Lower lobe of right lung (tissue), 2 donors: Measurements from ENCODE around the gene COMT. TPM values are rescaled to one million over a fixed set of nuclear protein-coding genes. Genes with fewer than 3 reads are reported as not detected.
A peak's percentile ranks its signal among the peaks of the same experiment; 100 is the strongest.

Experiments used
- ATAC-seq, 2 donors: fragments of 200-7000 bp; cut with Tn5 transposase; one replicate each; pipeline ENCODE4 v1.9.1; 2020 to 2022; ENCODE audit warnings: mild to moderate bottlenecking in 2 of 2, moderate library complexity in 2 of 2
- DNase-seq: peaks from one replicate; pipeline ENCODE4 v3.0.0-alpha.2; 2020
- H3K27ac ChIP-seq: fragments of 200-600 bp; one replicate; pipeline ENCODE4 v1.8.0; 2022
- H3K27me3 ChIP-seq: fragments of 200-600 bp; one replicate; pipeline ENCODE4 v1.8.0; 2022; ENCODE audit warnings: low read depth
- H3K36me3 ChIP-seq: fragments of 200-600 bp; one replicate; pipeline ENCODE4 v1.8.0; 2022; ENCODE audit warnings: mild to moderate bottlenecking
- H3K4me1 ChIP-seq: fragments of 200-600 bp; one replicate; pipeline ENCODE4 v1.8.0; 2022
- H3K4me3 ChIP-seq: fragments of 200-600 bp; one replicate; pipeline ENCODE4 v1.8.0; 2022; ENCODE audit warnings: mild to moderate bottlenecking
- H3K9me3 ChIP-seq: fragments of 200-600 bp; one replicate; pipeline ENCODE4 v1.8.0; 2022
- CTCF ChIP-seq: fragments of 200-600 bp; IDR thresholded peaks from one replicate; pipeline ENCODE4 v1.8.0; 2022; ENCODE audit warnings: antibody characterized with exemption, mild to moderate bottlenecking
- intact Hi-C: fragments of 100-400 bp; cut with DNase I; formaldehyde crosslinking; loops from one replicate; pipeline ENCODE4 v1.11.0; 2022
- total RNA-seq: library from RNA; stranded (reverse); fragmentation: NEBNext Ultra II Directional; extraction: Animal tissue kit (Norgen Biotek cat#: 25700); gene quantifications from one replicate; pipeline ENCODE4 v1.2.1, GENCODE V29; 2021
- donor health status: DM: no; HTN: yes; CAD: no; lungs with severe emphysema.

COMT gene
- total RNA-seq, 1 donor from 2014 or later: 235 TPM

GRCh38 chr22:19986011-19986409 is 44.4 kb downstream of the COMT start:
- intact Hi-C loops: no loop called here
- H3K27ac ChIP-seq: peak overlapping the region; percentile 76
- H3K4me1 ChIP-seq: peaks cover 31% of the 10 kb centered on the region
- peak overlapping the region; percentile 83 for H3K4me3 ChIP-seq
- no peaks in the 10 kb centered on the region for H3K9me3 ChIP-seq
- ATAC-seq: no peak
- H3K27me3 ChIP-seq: no peaks in the 10 kb centered on the region
- DNase-seq: no peak
- peaks cover 4% of the 10 kb centered on the region for H3K36me3 ChIP-seq
- no peak for TF ChIP-seq CTCF

- Histone ChIP-seq H3K27ac (peak overlapping the region; percentile 76), H3K36me3 (no peaks in the 10 kb centered on the region)
Measured at GRCh38 chr22:19986410-19987341, 45.1 kb downstream of the COMT start.

GRCh38 chr22:19987394-19988306 is 46.1 kb downstream of the COMT start:
- no peak for ATAC-seq
- Histone ChIP-seq H3K4me1 (peaks cover 31% of the 10 kb centered on the region), H3K27me3 (no peaks in the 10 kb centered on the region), H3K4me3 (no peak overlapping the region), H3K9me3 (no peaks in the 10 kb centered on the region), H3K36me3 (no peaks in the 10 kb centered on the region), H3K27ac (peak overlapping the region; percentile 76)
- no peak for TF ChIP-seq CTCF
- DNase-seq: no peak
- intact Hi-C loops: no loop called here

More at GRCh38 chr22:19986410-19987341, 45.1 kb downstream of the COMT start:
- H3K27me3 ChIP-seq: no peaks in the 10 kb centered on the region
- intact Hi-C loops: no loop called here
- peak overlapping the region; percentile 83 for H3K4me3 ChIP-seq
- H3K4me1 ChIP-seq: peaks cover 31% of the 10 kb centered on the region
- H3K9me3 ChIP-seq: no peaks in the 10 kb centered on the region
- ATAC-seq (peak; percentile 93 to 97), DNase-seq (peak; percentile 85)
- TF ChIP-seq CTCF: no peak

GRCh38 chr22:19988331-19988808 is 46.8 kb downstream of the COMT start:
- peaks cover 31% of the 10 kb centered on the region for H3K4me1 ChIP-seq

More at GRCh38 chr22:19988331-19988808, 46.8 kb downstream of the COMT start:
- intact Hi-C loops: no loop called here
- no peak for DNase-seq
- Histone ChIP-seq H3K27ac (peak overlapping the region; percentile 24), H3K9me3 (no peaks in the 10 kb centered on the region), H3K4me3 (no peak overlapping the region), H3K36me3 (no peaks in the 10 kb centered on the region), H3K27me3 (no peaks in the 10 kb centered on the region)
- ATAC-seq: no peak
- TF ChIP-seq CTCF: no peak
